ENCODE measurements around the gene CAPN14.
A peak's percentile ranks its signal among the peaks of the same experiment; 100 is the strongest.

CAPN14 gene

GRCh38 chr2:31241625-31242270 lies 24.4 kb upstream of the CAPN14 start:
- DNase-seq, result no peak

DNA sequence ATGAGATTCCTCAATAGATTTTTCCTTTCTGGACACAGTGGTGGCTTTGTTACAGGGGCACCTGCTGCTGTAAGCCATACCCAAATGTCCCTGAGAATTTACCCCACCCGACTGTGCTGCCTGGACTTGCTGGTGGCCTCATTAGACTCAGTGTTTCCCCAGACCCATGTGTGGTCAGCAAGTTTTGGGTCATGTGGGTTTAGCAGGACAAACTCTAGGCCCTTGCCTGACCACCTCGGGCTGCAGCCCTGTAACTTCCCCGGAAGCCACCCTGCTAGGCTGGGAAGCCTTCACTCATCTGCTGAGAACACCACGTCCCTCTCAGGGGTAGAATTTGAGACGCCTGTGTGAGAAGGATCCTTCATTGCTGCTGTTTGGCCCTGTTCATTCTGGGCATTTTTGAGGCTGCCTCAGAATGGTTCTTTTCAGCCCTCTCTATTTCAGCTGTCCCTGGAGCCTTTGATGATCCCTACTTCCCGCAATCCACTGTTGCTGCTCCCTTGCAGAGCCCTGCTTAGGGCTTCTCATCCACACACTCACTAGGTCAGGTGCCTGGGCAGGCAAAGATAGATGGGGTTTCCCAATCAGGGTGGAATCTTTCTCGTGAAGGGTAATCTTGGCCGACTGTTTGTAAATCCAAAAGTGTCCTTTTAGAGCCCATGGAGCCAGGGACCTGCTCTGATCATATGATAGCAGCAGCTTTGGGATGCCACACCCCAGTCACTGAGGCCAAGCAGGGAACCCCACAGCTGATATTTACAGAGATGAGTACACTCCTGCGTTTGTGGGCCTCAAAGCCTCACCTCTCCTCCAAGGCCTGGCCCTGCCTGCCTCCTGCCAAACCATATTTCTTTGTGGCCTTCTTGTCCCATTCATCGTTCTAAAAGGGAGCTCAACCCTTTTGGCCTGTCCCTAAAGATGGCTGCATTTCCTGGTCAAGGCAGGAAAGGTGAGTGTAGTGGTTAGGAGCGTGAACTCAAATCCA lies 23.4 kb upstream of the CAPN14 start:
- DNase-seq, result no peak

GRCh38 chr2:31239593-31240177 lies 22.4 kb upstream of the CAPN14 start:
- no peak for DNase-seq

- no peak for DNase-seq
Measured at GRCh38 chr2:31238906-31239592, 21.7 kb upstream of the CAPN14 start.

GRCh38 chr2:31238126-31238905 lies 21.0 kb upstream of the CAPN14 start:
- DNase-seq, result no peak

GRCh38 chr2:31237348-31238017 lies 20.2 kb upstream of the CAPN14 start:
- DNase-seq, result no peak

GRCh38 chr2:31236433-31237205 lies 19.3 kb upstream of the CAPN14 start:
- DNase-seq, result no peak

DNA sequence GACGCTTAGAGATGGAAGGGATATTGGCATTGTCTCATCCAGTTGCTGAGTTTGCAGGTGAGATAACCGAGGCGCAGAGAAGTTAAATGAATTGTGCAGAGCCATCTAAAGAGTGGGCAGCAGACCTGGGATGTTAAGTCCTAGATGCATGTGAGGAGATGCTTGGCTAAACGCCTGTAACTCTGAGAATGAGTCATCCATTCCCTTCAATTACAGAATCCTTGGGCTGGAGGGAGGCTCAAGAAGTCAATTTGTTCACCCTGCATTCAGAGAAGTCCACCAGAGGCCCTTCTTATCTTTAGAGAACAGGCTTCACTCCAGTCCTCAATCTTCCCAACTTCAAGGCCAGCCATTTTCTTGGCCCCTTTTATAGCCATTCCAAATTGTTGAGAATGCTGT lies 18.2 kb upstream of the CAPN14 start:
- no peak for DNase-seq

GRCh38 chr2:31234683-31235503 lies 17.6 kb upstream of the CAPN14 start:
- no peak for DNase-seq

- peak; percentile 66 to 69 for DNase-seq
Measured at GRCh38 chr2:31233741-31234682, 16.7 kb upstream of the CAPN14 start, which contains the start of gene EHD3. TSS of gene EHD3 (plus strand) at chr2:31234152. CDS start at chr2:31234622, 470 bp downstream.

- no peak for DNase-seq
Measured at GRCh38 chr2:31233231-31233630, 15.9 kb upstream of the CAPN14 start.

DNA sequence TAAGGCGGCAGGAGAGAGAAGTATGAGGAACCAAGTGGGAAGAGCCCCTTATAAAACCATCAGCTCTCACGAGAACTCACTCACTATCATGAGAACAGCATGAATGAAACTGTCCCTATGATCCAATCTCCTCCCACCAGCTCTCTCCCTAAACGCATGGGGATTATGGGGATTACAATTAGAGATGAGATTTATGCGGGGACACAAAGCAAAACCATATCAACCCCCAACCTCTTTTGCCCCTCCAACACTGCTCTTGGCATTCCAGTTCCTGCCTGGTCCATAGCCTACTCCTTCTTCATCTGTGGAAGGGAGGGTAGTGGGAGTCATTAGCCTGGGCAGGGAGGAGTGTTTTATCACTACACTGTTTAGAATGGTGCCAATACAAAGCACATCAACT lies 15.3 kb upstream of the CAPN14 start:
- DNase-seq, result no peak

- no peak for DNase-seq
Measured at GRCh38 chr2:31231571-31232302, 14.4 kb upstream of the CAPN14 start.

- no peak for DNase-seq
Measured at GRCh38 chr2:31230751-31231150, 13.4 kb upstream of the CAPN14 start.

DNA sequence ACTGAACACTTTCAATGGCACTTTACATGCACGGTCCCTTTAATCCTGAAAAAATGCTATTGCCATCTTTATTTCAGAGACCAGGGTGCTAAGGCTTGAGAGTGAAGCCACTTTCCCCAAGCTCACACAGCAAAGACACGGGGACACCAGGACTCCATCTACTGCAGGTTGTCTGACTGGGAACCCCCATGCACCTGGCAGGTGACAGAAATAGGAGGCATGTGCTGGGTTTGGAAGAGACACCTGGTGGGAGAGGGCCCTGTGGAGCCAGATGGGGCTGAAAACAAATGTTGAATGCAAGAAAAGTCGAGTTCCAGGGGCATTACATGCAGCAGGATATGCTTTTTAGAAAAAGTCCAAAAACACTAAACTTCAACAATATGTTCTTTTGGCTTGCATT lies 11.4 kb upstream of the CAPN14 start:
- DNase-seq, result no peak

- no peak for DNase-seq
Measured at GRCh38 chr2:31227711-31228125, 10.4 kb upstream of the CAPN14 start.

DNA sequence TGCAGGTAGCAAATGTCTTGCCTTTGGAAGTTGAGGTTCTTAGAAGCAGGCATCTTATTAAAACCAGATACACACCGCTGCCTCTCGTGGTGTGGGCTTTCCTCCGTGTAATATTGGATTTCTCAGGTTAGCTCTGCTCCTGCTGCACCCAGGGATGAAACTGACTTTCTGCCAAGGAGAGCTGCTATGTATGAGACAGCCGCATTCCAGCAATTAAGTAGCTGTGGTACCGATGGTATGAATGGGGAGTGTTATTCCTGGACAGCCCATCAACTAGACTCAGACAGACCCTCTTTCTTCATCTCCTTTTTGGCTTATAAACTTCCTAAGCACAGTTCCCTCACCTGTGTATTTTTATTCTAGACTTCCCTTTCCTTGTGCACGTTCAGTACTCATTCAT lies 9.8 kb upstream of the CAPN14 start:
- DNase-seq, result no peak

DNA sequence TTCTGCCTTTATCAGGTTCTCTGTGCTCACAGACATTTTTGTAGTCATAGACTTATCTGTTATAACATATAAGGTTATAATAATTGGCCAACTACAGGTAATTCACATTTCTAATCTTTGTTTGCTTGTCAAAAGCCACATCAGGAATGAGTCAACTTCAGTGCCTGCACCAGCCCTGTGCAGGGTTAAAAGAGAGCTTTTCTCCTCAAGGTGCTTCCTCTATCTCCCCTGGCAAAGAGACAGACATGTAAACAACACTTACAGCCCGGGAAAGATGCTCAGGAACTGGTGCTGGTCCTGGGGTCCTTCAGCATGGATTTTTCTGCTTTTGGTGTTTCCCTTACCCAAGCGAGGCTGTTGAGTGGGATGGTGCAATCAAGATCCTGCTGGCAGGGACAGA lies 9.0 kb upstream of the CAPN14 start:
- DNase-seq, result no peak
